SU-DHL-6 (cell line): ENCODE measurements around the gene CORO6.

Source experiments
- H2AFZ ChIP-seq: fragments of 200-600 bp; sonication (generic); 2 replicates; pipeline ENCODE4 v1.6.1; 2014; ENCODE audit warnings: low read depth, mild to moderate bottlenecking, moderate library complexity, mixed read lengths, antibody characterized with exemption, low read length; ENCODE audit not compliant: severe bottlenecking
- H3F3A ChIP-seq: fragments of 200-600 bp; shearing (Covaris generic); 2 replicates; pipeline ENCODE4 v1.6.0; 2016; ENCODE audit warnings: antibody characterized with exemption, mild to moderate bottlenecking; ENCODE audit not compliant: insufficient read depth
- H3K27ac ChIP-seq: fragments of 200-600 bp; sonication (generic); 2 replicates; pipeline ENCODE4 v1.5.1; 2016; ENCODE audit warnings: low read depth, mild to moderate bottlenecking, low read length, moderate library complexity, mixed read lengths
- H3K27me3 ChIP-seq: fragments of 200-600 bp; sonication (generic), shearing (Covaris generic); 2 replicates; pipeline ENCODE4 v1.6.0; 2014; ENCODE audit warnings: mild to moderate bottlenecking, low read length
- H3K36me3 ChIP-seq: fragments of 200-600 bp; sonication (generic); 2 replicates; pipeline ENCODE4 v1.6.1; 2014; ENCODE audit warnings: mild to moderate bottlenecking, low read length, mixed read lengths
- H3K4me2 ChIP-seq: fragments of 300-600, 200-600 bp; shearing (Covaris generic), sonication (generic); 2 replicates; pipeline ENCODE4 v1.6.0; 2014; ENCODE audit warnings: low read length, low read depth, mild to moderate bottlenecking; ENCODE audit not compliant: poor library complexity, severe bottlenecking
- H3K4me3 ChIP-seq: fragments of 200-600 bp; sonication (generic); 2 replicates; pipeline ENCODE4 v1.5.1; 2014; ENCODE audit warnings: antibody characterized with exemption, low read length, mild to moderate bottlenecking, mixed read lengths; ENCODE audit not compliant: insufficient read depth, poor library complexity, severe bottlenecking
- H3K79me2 ChIP-seq: fragments of 200-600 bp; sonication (generic); 2 replicates; pipeline ENCODE4 v1.6.1; 2014; ENCODE audit warnings: mild to moderate bottlenecking, low read length, moderate library complexity; ENCODE audit not compliant: insufficient read depth
- H3K9ac ChIP-seq: fragments of 200-600 bp; sonication (generic); 2 replicates; pipeline ENCODE4 v1.7.0; 2014; ENCODE audit warnings: mild to moderate bottlenecking, low read length
- H3K9me2 ChIP-seq: fragments of 200-600 bp; sonication (generic); replicated peaks from 2 replicates; pipeline ENCODE4 v1.6.1; 2014; ENCODE audit warnings: low read length; ENCODE audit not compliant: insufficient read depth
- H3K9me3 ChIP-seq: fragments of 200-600 bp; sonication (generic); 2 replicates; pipeline ENCODE4 v1.6.1; 2014; ENCODE audit warnings: low read length, mixed read lengths; ENCODE audit not compliant: insufficient read depth
- H4K20me1 ChIP-seq: fragments of 200-600 bp; sonication (generic); 2 replicates; pipeline ENCODE4 v1.6.1; 2014; ENCODE audit warnings: low read depth, mild to moderate bottlenecking, antibody characterized with exemption, low read length, moderate library complexity, mixed read lengths
- EZH2phosphoT487 ChIP-seq: fragments of 200-600 bp; sonication (generic), shearing (Covaris generic); conservative IDR thresholded peaks from 2 replicates; pipeline ENCODE4 v1.6.1; 2018; ENCODE audit warnings: mild to moderate bottlenecking, antibody characterized with exemption, low read length, moderate library complexity, mixed read lengths
- TF ChIP-seq, protein P1 (sequence below): fragments of 200-600 bp; sonication (generic); IDR thresholded peaks from one replicate; pipeline ENCODE4 v1.5.1; 2017; ENCODE audit warnings: antibody characterized with exemption, mild to moderate bottlenecking, low read length, moderate library complexity; ENCODE audit not compliant: insufficient read depth, poor library complexity, severe bottlenecking

CORO6 gene

DNA sequence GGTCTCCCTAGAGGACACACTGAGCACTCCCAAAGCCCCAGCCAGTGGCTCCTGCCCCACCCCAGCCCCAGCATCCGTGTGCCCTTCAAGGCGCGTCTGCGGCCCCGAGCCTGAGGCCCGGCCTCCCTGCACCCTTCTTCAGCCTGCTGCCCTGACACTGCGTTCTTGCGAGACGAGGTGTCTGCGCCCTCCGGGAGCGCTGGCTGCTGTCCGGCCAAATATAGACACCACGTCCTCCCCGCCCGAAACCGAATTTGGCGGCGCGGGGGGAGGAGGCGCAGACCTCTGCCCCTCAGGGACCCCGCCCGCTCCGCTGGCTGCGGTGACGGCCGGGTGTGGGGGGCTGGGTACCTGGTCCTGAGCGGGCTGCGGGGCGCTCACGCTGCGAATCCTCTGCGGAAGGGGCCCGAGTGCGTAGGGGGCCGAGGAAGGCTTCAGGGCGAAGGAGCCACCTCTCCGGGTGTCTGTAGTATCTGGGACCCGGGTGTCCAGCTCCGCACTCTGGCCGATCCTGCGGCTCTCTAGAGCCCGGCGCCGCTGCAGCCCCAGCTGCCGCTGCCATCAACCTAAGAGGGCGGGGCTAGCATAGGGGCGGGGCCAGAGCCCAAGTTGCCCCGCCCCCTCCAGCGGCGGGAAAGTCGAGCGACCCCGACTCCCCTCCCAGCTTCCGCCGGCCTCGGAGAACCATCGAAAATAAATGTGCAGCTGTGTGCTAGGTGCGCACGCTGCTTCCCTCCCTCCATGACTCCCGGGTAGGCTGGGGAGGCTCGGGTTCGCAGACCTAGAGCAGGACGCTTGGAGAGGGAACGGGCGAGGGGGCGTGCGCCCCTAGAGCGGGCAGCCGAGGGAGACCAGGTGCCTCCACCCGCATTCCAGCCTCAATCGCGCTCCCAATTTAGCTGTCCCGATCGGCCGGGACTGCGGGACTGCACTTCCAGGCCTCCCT, at the start of gene CORO6:
CORO6 (minus strand) TSS at position 576 of the 946 bp plus-strand sequence. CDS start 1,491 bp downstream, outside the sequence.
- Histone ChIP-seq H3K4me2 (peak within 1 kb of the TSS; percentile 60), H4K20me1 (no peaks in the 10 kb centered on the region), H2AFZ (peak within 1 kb of the TSS; percentile 46), H3K27me3 (no peaks in the 10 kb centered on the region), H3F3A (peaks cover 12% of the 10 kb centered on the region; the same call in 1 of the 2 replicates), H3K27ac (no peak within 1 kb of the TSS), H3K9me3 (no peaks in the 10 kb centered on the region), H3K9ac (peak within 1 kb of the TSS; percentile 48), H3K79me2 (no peaks in the 10 kb centered on the region), H3K9me2 (no peaks in the 10 kb centered on the region), H3K36me3 (no peaks in the 10 kb centered on the region), H3K4me3 (peak within 1 kb of the TSS; percentile 46)
- TF ChIP-seq, protein P1, sequence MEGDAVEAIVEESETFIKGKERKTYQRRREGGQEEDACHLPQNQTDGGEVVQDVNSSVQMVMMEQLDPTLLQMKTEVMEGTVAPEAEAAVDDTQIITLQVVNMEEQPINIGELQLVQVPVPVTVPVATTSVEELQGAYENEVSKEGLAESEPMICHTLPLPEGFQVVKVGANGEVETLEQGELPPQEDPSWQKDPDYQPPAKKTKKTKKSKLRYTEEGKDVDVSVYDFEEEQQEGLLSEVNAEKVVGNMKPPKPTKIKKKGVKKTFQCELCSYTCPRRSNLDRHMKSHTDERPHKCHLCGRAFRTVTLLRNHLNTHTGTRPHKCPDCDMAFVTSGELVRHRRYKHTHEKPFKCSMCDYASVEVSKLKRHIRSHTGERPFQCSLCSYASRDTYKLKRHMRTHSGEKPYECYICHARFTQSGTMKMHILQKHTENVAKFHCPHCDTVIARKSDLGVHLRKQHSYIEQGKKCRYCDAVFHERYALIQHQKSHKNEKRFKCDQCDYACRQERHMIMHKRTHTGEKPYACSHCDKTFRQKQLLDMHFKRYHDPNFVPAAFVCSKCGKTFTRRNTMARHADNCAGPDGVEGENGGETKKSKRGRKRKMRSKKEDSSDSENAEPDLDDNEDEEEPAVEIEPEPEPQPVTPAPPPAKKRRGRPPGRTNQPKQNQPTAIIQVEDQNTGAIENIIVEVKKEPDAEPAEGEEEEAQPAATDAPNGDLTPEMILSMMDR = no peak
- TF ChIP-seq EZH2phosphoT487 = no peak

DNA sequence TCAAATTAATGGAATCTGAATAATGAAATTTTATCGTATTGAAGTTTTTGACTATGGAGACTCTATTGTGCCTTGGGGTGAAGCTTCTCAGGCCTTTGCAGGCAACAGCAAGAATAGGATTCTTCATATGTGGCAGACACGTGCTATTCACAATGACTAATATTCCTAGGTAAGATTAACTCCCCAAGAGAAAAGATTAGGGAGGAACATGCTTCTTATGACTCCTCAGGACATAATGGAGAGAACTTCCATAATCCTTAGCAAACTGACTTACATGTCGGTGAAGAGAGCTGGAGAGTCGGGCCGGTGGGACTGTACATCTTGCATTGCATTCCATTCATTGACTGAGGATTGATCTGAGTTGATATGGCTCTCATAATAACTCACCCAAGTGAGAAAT, 48.9 kb upstream of the CORO6 start:
- Histone ChIP-seq H4K20me1 (no peaks in the 10 kb centered on the region), H3K9me2 (no peaks in the 10 kb centered on the region), H3K9ac (no peak overlapping the region), H3K27me3 (no peaks in the 10 kb centered on the region), H3K9me3 (no peaks in the 10 kb centered on the region), H2AFZ (no peak overlapping the region), H3F3A (peaks cover 8% of the 10 kb centered on the region; the same call in 1 of the 2 replicates), H3K4me2 (no peak overlapping the region), H3K4me3 (no peak overlapping the region), H3K36me3 (peaks cover 17% of the 10 kb centered on the region; the same call in 1 of the 2 replicates), H3K79me2 (no peaks in the 10 kb centered on the region), H3K27ac (no peak overlapping the region)
- TF ChIP-seq EZH2phosphoT487 = no peak

DNA sequence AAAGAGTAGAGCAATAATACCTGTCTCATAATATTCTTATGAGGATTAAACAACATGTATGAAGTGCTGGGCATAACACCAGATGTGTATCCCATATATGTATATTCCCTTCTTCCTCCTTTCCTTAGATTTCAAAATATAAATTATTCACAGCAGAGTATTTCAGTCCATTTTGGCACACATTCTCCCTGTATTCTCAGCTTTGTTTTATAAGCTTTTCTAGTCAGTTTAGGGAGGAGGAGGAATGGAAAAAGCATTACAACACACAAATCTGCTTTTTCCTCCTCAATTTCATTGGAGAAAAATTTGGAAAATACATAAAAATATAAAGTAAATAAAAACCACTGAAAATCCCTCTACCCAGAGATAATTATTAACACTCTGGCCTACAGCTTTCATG, 46.6 kb upstream of the CORO6 start:
- H3K4me2 ChIP-seq = no peak overlapping the region
- no peaks in the 10 kb centered on the region for H3F3A ChIP-seq
- H3K9me3 ChIP-seq = no peaks in the 10 kb centered on the region
- TF ChIP-seq EZH2phosphoT487 = no peak
- TF ChIP-seq, protein P1 = no peak
- H3K27me3 ChIP-seq = no peaks in the 10 kb centered on the region
- H3K79me2 ChIP-seq = no peaks in the 10 kb centered on the region
- peaks cover 24% of the 10 kb centered on the region; the same call in 1 of the 2 replicates for H3K36me3 ChIP-seq
- no peaks in the 10 kb centered on the region for H4K20me1 ChIP-seq
- no peak overlapping the region for H3K9ac ChIP-seq
- no peaks in the 10 kb centered on the region for H3K9me2 ChIP-seq
- H3K4me3 ChIP-seq = no peak overlapping the region
- H2AFZ ChIP-seq = no peak overlapping the region
- no peak overlapping the region for H3K27ac ChIP-seq

DNA sequence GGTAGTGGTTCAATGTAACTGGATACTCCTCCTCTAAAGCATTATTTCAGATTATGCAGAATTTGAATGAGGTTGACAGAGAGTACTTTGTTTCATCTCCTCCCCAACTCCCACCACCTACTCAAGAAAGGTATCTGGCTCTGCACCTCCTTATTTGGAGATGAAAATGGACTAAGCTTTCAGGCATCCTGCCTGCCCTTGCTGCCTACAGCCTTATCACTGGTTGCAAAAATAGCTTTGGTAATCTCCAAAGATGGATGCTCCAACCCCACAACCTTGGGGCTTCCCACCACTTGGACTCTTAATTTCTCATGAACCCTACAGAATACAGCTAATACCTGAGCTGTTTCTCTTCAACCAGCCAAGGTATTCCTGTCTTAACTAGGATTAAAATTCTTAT, 45.3 kb upstream of the CORO6 start:
- H3K9me3 ChIP-seq = no peaks in the 10 kb centered on the region
- H3K36me3 ChIP-seq = peaks cover 27% of the 10 kb centered on the region; the same call in 1 of the 2 replicates
- no peaks in the 10 kb centered on the region for H3K79me2 ChIP-seq
- no peak overlapping the region for H3K9ac ChIP-seq
- no peak for TF ChIP-seq EZH2phosphoT487
- TF ChIP-seq, protein P1 = no peak
- H4K20me1 ChIP-seq = no peaks in the 10 kb centered on the region
- H3K27ac ChIP-seq = no peak overlapping the region
- H3F3A ChIP-seq = no peaks in the 10 kb centered on the region
- H3K4me3 ChIP-seq = no peak overlapping the region
- no peak overlapping the region for H2AFZ ChIP-seq
- H3K27me3 ChIP-seq = no peaks in the 10 kb centered on the region
- no peaks in the 10 kb centered on the region for H3K9me2 ChIP-seq
- H3K4me2 ChIP-seq = no peak overlapping the region
